HepG2 (cell line): Measurements from ENCODE around the gene CADPS2. TPM values are rescaled to one million over a fixed set of nuclear protein-coding genes. Genes with fewer than 3 reads are reported as not detected.
A peak's percentile ranks its signal among the peaks of the same experiment; 100 is the strongest.

Experiments
- ARID2 ChIP-seq: sonication (generic); formaldehyde crosslinking; IDR thresholded peaks from 2 replicates; pipeline ENCODE4 v1.8.1; 2022; ENCODE audit warnings: mild to moderate bottlenecking, missing genetic modification reagents, borderline replicate concordance
- DNMT3B ChIP-seq: conservative IDR thresholded peaks from 2 replicates; pipeline ENCODE4 v1.6.1; 2016; ENCODE audit warnings: missing biosample characterization, control low read depth
- EEA1 ChIP-seq: sonication (generic); formaldehyde crosslinking; IDR thresholded peaks from 2 replicates; pipeline ENCODE4 v1.5.1; 2020; ENCODE audit warnings: mild to moderate bottlenecking, missing genetic modification reagents, borderline replicate concordance
- ELF1 ChIP-seq: sonication (generic); formaldehyde crosslinking; IDR thresholded peaks from 2 replicates; pipeline ENCODE4 v1.4.0; 2020; ENCODE audit warnings: missing genetic modification reagents
- ELF3 ChIP-seq: IDR thresholded peaks from 2 replicates; pipeline ENCODE4 v1.6.1; 2016; ENCODE audit warnings: missing genetic modification reagents, missing compliant biosample characterization
- ERF ChIP-seq: IDR thresholded peaks from 2 replicates; pipeline ENCODE4 v1.6.1; 2018; ENCODE audit warnings: missing biosample characterization, missing genetic modification reagents
- FOXO4 ChIP-seq: sonication (generic); formaldehyde crosslinking; conservative IDR thresholded peaks from 2 replicates; pipeline ENCODE4 v1.8.1; 2023; ENCODE audit warnings: missing genetic modification reagents
- FOXP4 ChIP-seq: sonication (generic); formaldehyde crosslinking; IDR thresholded peaks from 2 replicates; pipeline ENCODE4 v1.4.0; 2020; ENCODE audit warnings: missing genetic modification reagents
- HMG20B ChIP-seq: conservative IDR thresholded peaks from 2 replicates; pipeline ENCODE4 v1.6.1; 2016; ENCODE audit warnings: missing genetic modification reagents, missing compliant biosample characterization
- HNRNPK ChIP-seq: fragments of 200-400 bp; formaldehyde crosslinking; IDR thresholded peaks from 2 replicates; pipeline ENCODE4 v1.6.1; 2018; ENCODE audit warnings: low read length, low read depth, moderate library complexity, mild to moderate bottlenecking; ENCODE audit not compliant: poor library complexity, severe bottlenecking
- HOMEZ ChIP-seq: IDR thresholded peaks from 2 replicates; pipeline ENCODE4 v1.6.1; 2016; ENCODE audit warnings: low read depth
- ISL2 ChIP-seq: sonication (generic); formaldehyde crosslinking; IDR thresholded peaks from 2 replicates; pipeline ENCODE4 v1.5.0; 2020; ENCODE audit warnings: missing genetic modification reagents
- JDP2 ChIP-seq: sonication (generic); formaldehyde crosslinking; IDR thresholded peaks from 2 replicates; pipeline ENCODE4 v1.8.1; 2022; ENCODE audit warnings: missing genetic modification reagents, borderline replicate concordance
- NFE2L1 ChIP-seq: sonication (generic); formaldehyde crosslinking; IDR thresholded peaks from 2 replicates; pipeline ENCODE4 v1.4.0; 2020; ENCODE audit warnings: missing genetic modification reagents, mild to moderate bottlenecking, borderline replicate concordance
- NPAS2 ChIP-seq: sonication (generic); formaldehyde crosslinking; IDR thresholded peaks from 2 replicates; pipeline ENCODE4 v1.8.0; 2022; ENCODE audit warnings: mild to moderate bottlenecking, missing genetic modification reagents, borderline replicate concordance
- SIX1 ChIP-seq: sonication (generic); formaldehyde crosslinking; IDR thresholded peaks from 2 replicates; pipeline ENCODE4 v1.4.0; 2020; ENCODE audit warnings: missing genetic modification reagents, borderline replicate concordance
- SKIL ChIP-seq: sonication (generic); formaldehyde crosslinking; IDR thresholded peaks from 2 replicates; pipeline ENCODE4 v1.8.0; 2022; ENCODE audit warnings: missing genetic modification reagents, mild to moderate bottlenecking, moderate library complexity, borderline replicate concordance
- U2AF1 ChIP-seq: fragments of 200-400 bp; formaldehyde crosslinking; optimal IDR thresholded peaks from 2 replicates; pipeline ENCODE3; 2017; ENCODE audit warnings: mild to moderate bottlenecking, low read depth, low read length
- ZMAT5 ChIP-seq: sonication (generic); formaldehyde crosslinking; IDR thresholded peaks from 2 replicates; pipeline ENCODE4 v1.5.0; 2020; ENCODE audit warnings: mild to moderate bottlenecking, low read depth, missing genetic modification reagents, borderline replicate concordance
- ZNF766 ChIP-seq: sonication (generic); formaldehyde crosslinking; IDR thresholded peaks from 2 replicates; pipeline ENCODE4 v1.5.0; 2020; ENCODE audit warnings: missing genetic modification reagents, borderline replicate concordance
- ZNF792 ChIP-seq: IDR thresholded peaks from 2 replicates; pipeline ENCODE4 v1.6.1; 2016
- polyA plus RNA-seq, 8 experiments: library from polyadenylated mRNA; depleted of rRNA in 3 of 8; stranded (reverse) in 7 of 8; unstranded in 1 of 8; fragments of >200 nt; fragmentation: Illumina TruSeq in 4 of 8; extraction: Trizol in 4 of 8; gene quantifications; 2 replicates each; pipeline versions ENCODE4 v1.2.1 to v1.2.3, GENCODE V29; 2011 to 2016; ENCODE audit warnings: low read depth in 4 of 8, missing spikeins in 1 of 8, mixed read lengths in 1 of 8; ENCODE audit not compliant: insufficient read depth in 1 of 8
- total RNA-seq, 5 experiments: library from RNA; depleted of rRNA; stranded (reverse); fragments of >200 nt; fragmentation: Illumina TruSeq; extraction: Trizol; gene quantifications; 2 replicates each; pipeline ENCODE4 v1.2.3, GENCODE V29; 2016; ENCODE audit warnings: low read depth in 1 of 5

CADPS2 gene
- total and polyA plus RNA-seq, 2 of the 13 experiments (the other 11 are each of a cell fraction or from before 2014, with no cell fraction given) = 17.6 to 43.8 TPM

GRCh38 chr7:122885583-122886356 lies 490 bp downstream of the CADPS2 start (continued):
- TF ChIP-seq SIX1 (CRISPR knock-in tag) (no peak), ELF3 (CRISPR knock-in tag) (no peak; the same call in 1 of the 2 replicates), EEA1 (CRISPR knock-in tag) (no peak), NFE2L1 (CRISPR knock-in tag) (no peak), ZNF766 (CRISPR knock-in tag) (peak; percentile 38; the same call in 1 of the 2 replicates), ARID2 (CRISPR knock-in tag) (no peak), SKIL (no peak), JDP2 (CRISPR knock-in tag) (no peak), FOXO4 (CRISPR knock-in tag) (no peak), HNRNPK (no peak), HMG20B (CRISPR knock-in tag) (no peak), ZMAT5 (CRISPR knock-in tag) (no peak), ZNF792 (CRISPR knock-in tag) (no peak), HOMEZ (CRISPR knock-in tag) (no peak), DNMT3B (CRISPR knock-in tag) (no peak), NPAS2 (CRISPR knock-in tag) (no peak), ELF1 (no peak), ERF (CRISPR knock-in tag) (no peak), FOXP4 (CRISPR knock-in tag) (0 out of 2 replicates have a peak, but pooled peaks have one; percentile 17), ISL2 (no peak), U2AF1 (no peak)
